Stimulated activated naive CD8-positive, alpha-beta T cell treated with anti-CD3 and anti-CD28 coated beads, Interleukin-15, Interleukin-2, amounts not matched to agents 100 U/mL and 50 U/mL, for 24 hours (primary cell): Measurements from ENCODE around the gene MPC1.

ENCODE experiments used
- ATAC-seq: fragments of 150-1000 bp; cut with Tn5 transposase; one replicate; pipeline ENCODE4 v1.10.0; 2021
- DNase-seq: peaks from one replicate; pipeline ENCODE4 v3.0.0; 2021

Gene MPC1

GRCh38 chr6:166315436-166315835 is 67.3 kb downstream of the MPC1 start:
- DNase-seq (no peak), ATAC-seq (no peak)
